IPS-18a (cell line): ENCODE measurements around the gene SLC17A7.

Experiments used
- H3K27ac ChIP-seq: one replicate; pipeline ENCODE4 v1.5.1; 2013; ENCODE audit warnings: low read length
- H3K27me3 ChIP-seq: one replicate; pipeline ENCODE4 v1.6.1; 2013; ENCODE audit warnings: mild to moderate bottlenecking, low read length; ENCODE audit not compliant: control insufficient read depth, insufficient read depth
- H3K36me3 ChIP-seq: one replicate; pipeline ENCODE4 v1.6.1; 2013; ENCODE audit warnings: low read depth, low read length; ENCODE audit not compliant: control insufficient read depth
- H3K4me1 ChIP-seq: one replicate; pipeline ENCODE4 v1.6.1; 2013; ENCODE audit warnings: low read depth, low read length; ENCODE audit not compliant: control insufficient read depth
- H3K4me3 ChIP-seq: one replicate; pipeline ENCODE4 v1.5.1; 2013; ENCODE audit warnings: low read length
- H3K9ac ChIP-seq: one replicate; pipeline ENCODE4 v1.6.1; 2013; ENCODE audit warnings: mild to moderate bottlenecking, low read length, moderate library complexity
- H3K9me3 ChIP-seq: one replicate; pipeline ENCODE4 v1.6.1; 2013; ENCODE audit warnings: low read depth, low read length; ENCODE audit not compliant: control insufficient read depth

Gene SLC17A7

GRCh38 chr19:49411681-49412326 lies 29.5 kb downstream of the SLC17A7 start:
- no peak overlapping the region for H3K27ac ChIP-seq
- H3K4me1 ChIP-seq, result no peaks in the 10 kb centered on the region
- H3K36me3 ChIP-seq, result no peaks in the 10 kb centered on the region
- H3K9me3 ChIP-seq, result no peaks in the 10 kb centered on the region
- H3K9ac ChIP-seq, result no peak overlapping the region
- H3K4me3 ChIP-seq, result no peak overlapping the region
- no peaks in the 10 kb centered on the region for H3K27me3 ChIP-seq

GRCh38 chr19:49409441-49410029 lies 31.8 kb downstream of the SLC17A7 start:
- Histone ChIP-seq H3K9me3 (no peaks in the 10 kb centered on the region), H3K27ac (no peak overlapping the region), H3K36me3 (no peaks in the 10 kb centered on the region), H3K4me3 (no peak overlapping the region), H3K27me3 (no peaks in the 10 kb centered on the region), H3K4me1 (peaks cover 4% of the 10 kb centered on the region), H3K9ac (no peak overlapping the region)

- no peaks in the 10 kb centered on the region for H3K9me3 ChIP-seq
- no peaks in the 10 kb centered on the region for H3K27me3 ChIP-seq
- H3K27ac ChIP-seq, result no peak overlapping the region
- H3K9ac ChIP-seq, result no peak overlapping the region
- peaks cover 10% of the 10 kb centered on the region for H3K4me1 ChIP-seq
- H3K4me3 ChIP-seq, result no peak overlapping the region
- no peaks in the 10 kb centered on the region for H3K36me3 ChIP-seq
Measured at GRCh38 chr19:49408816-49409440, 32.4 kb downstream of the SLC17A7 start.

- H3K9ac ChIP-seq, result no peak overlapping the region
- no peaks in the 10 kb centered on the region for H3K36me3 ChIP-seq
- no peak overlapping the region for H3K4me3 ChIP-seq
- H3K27me3 ChIP-seq, result no peaks in the 10 kb centered on the region
- H3K9me3 ChIP-seq, result no peaks in the 10 kb centered on the region
- peaks cover 15% of the 10 kb centered on the region for H3K4me1 ChIP-seq
- no peak overlapping the region for H3K27ac ChIP-seq
Measured at GRCh38 chr19:49407482-49408015, 33.8 kb downstream of the SLC17A7 start.

- H3K27ac ChIP-seq, result no peak overlapping the region
- peaks cover 15% of the 10 kb centered on the region for H3K4me1 ChIP-seq
Measured at GRCh38 chr19:49407079-49407478, 34.2 kb downstream of the SLC17A7 start.

GRCh38 chr19:49403404-49404187 lies 37.7 kb downstream of the SLC17A7 start:
- H3K9ac ChIP-seq, result peak overlapping the region; percentile 14
- H3K27me3 ChIP-seq, result no peaks in the 10 kb centered on the region
- H3K4me1 ChIP-seq, result peaks cover 15% of the 10 kb centered on the region
- no peaks in the 10 kb centered on the region for H3K9me3 ChIP-seq
- peak overlapping the region; percentile 29 for H3K4me3 ChIP-seq
- H3K36me3 ChIP-seq, result no peaks in the 10 kb centered on the region
- peak overlapping the region; percentile 89 for H3K27ac ChIP-seq

More at GRCh38 chr19:49407079-49407478, 34.2 kb downstream of the SLC17A7 start:
- Histone ChIP-seq H3K36me3 (no peaks in the 10 kb centered on the region), H3K4me3 (no peak overlapping the region), H3K9ac (no peak overlapping the region), H3K27me3 (no peaks in the 10 kb centered on the region), H3K9me3 (no peaks in the 10 kb centered on the region)

GRCh38 chr19:49400029-49400428 lies 41.3 kb downstream of the SLC17A7 start:
- H3K4me1 ChIP-seq, result peaks cover 20% of the 10 kb centered on the region
- H3K4me3 ChIP-seq, result no peak overlapping the region
- H3K36me3 ChIP-seq, result no peaks in the 10 kb centered on the region
- no peaks in the 10 kb centered on the region for H3K9me3 ChIP-seq
- no peaks in the 10 kb centered on the region for H3K27me3 ChIP-seq
- H3K27ac ChIP-seq, result no peak overlapping the region
- no peak overlapping the region for H3K9ac ChIP-seq

GRCh38 chr19:49398931-49399330 lies 42.4 kb downstream of the SLC17A7 start:
- Histone ChIP-seq H3K4me1 (peaks cover 14% of the 10 kb centered on the region), H3K27me3 (no peaks in the 10 kb centered on the region), H3K27ac (no peak overlapping the region), H3K9me3 (no peaks in the 10 kb centered on the region), H3K4me3 (no peak overlapping the region), H3K36me3 (no peaks in the 10 kb centered on the region), H3K9ac (no peak overlapping the region)

GRCh38 chr19:49398001-49398615 lies 43.2 kb downstream of the SLC17A7 start:
- H3K27ac ChIP-seq, result no peak overlapping the region
- no peak overlapping the region for H3K4me3 ChIP-seq
- no peaks in the 10 kb centered on the region for H3K36me3 ChIP-seq
- peaks cover 8% of the 10 kb centered on the region for H3K4me1 ChIP-seq
- H3K9me3 ChIP-seq, result no peaks in the 10 kb centered on the region
- no peaks in the 10 kb centered on the region for H3K27me3 ChIP-seq
- no peak overlapping the region for H3K9ac ChIP-seq

GRCh38 chr19:49396738-49397505 lies 44.4 kb downstream of the SLC17A7 start:
- Histone ChIP-seq H3K4me3 (no peak overlapping the region), H3K36me3 (no peaks in the 10 kb centered on the region), H3K27me3 (no peaks in the 10 kb centered on the region), H3K4me1 (peaks cover 8% of the 10 kb centered on the region), H3K27ac (no peak overlapping the region), H3K9ac (no peak overlapping the region), H3K9me3 (no peaks in the 10 kb centered on the region)
